Measurements from ENCODE around the gene AP4B1. TPM values are rescaled to one million over a fixed set of nuclear protein-coding genes. Genes with fewer than 3 reads are reported as not detected.

The AP4B1 gene
- total RNA-seq, 1 donor from 2014 or later: 12.6 TPM

Other genes starting within 250 kb of the AP4B1 start
- gene PHTF1, start 145.3 kb downstream of the AP4B1 start, total RNA-seq: 15.0 TPM
- 11.0 TPM for gene RSBN1, start 92.3 kb downstream of the AP4B1 start, total RNA-seq
- gene PTPN22, start 33.1 kb downstream of the AP4B1 start, total RNA-seq: 0.70 TPM
- not detected for gene BCL2L15, start 17.2 kb downstream of the AP4B1 start, total RNA-seq
- 2.1 TPM for gene DCLRE1B, start 527 bp upstream of the AP4B1 start, total RNA-seq
- gene HIPK1, start 24.5 kb upstream of the AP4B1 start, total RNA-seq: 63.5 TPM
- gene OLFML3, start 74.7 kb upstream of the AP4B1 start, total RNA-seq: 8.2 TPM
- gene SYT6, start 249.1 kb upstream of the AP4B1 start, total RNA-seq: 0.22 TPM

Measured in cardiac septum (tissue), 1 donor.